ENCODE results near the gene AP3S1.

DNA sequence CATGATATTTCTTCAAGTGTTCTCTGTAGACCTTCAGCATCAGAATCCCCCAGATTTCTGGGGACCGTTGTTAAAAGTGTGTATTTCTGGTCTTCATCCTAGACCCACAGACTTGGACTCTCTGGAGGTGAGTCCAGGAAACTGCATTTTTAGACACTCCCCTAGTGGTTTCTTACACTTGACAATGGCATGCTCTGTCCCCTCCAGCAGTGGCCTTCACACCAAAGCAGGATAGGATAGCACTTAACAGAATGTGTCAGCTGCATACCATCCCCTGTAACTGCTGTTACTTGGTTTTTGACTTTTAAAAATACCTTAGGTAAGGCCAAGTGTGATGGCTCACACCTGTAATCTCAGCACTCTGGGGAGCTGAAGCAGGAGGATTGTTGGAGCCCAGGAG is 46.0 kb upstream of the AP3S1 start:
- TF ChIP-seq, protein P1, sequence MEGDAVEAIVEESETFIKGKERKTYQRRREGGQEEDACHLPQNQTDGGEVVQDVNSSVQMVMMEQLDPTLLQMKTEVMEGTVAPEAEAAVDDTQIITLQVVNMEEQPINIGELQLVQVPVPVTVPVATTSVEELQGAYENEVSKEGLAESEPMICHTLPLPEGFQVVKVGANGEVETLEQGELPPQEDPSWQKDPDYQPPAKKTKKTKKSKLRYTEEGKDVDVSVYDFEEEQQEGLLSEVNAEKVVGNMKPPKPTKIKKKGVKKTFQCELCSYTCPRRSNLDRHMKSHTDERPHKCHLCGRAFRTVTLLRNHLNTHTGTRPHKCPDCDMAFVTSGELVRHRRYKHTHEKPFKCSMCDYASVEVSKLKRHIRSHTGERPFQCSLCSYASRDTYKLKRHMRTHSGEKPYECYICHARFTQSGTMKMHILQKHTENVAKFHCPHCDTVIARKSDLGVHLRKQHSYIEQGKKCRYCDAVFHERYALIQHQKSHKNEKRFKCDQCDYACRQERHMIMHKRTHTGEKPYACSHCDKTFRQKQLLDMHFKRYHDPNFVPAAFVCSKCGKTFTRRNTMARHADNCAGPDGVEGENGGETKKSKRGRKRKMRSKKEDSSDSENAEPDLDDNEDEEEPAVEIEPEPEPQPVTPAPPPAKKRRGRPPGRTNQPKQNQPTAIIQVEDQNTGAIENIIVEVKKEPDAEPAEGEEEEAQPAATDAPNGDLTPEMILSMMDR (IDR thresholded peaks at IDR 0.05): no peak
- no peak for TF ChIP-seq POLR2A (IDR thresholded peaks at IDR 0.05)
- TF ChIP-seq EP300 (IDR thresholded peaks at IDR 0.05): no peak
